Breast epithelium (tissue), 3 donors: Measurements from ENCODE around the gene NCKAP5.

Experiments
- POLR2A ChIP-seq: fragments of 450-650 bp; IDR thresholded peaks from one replicate; pipeline ENCODE4 v1.6.1; 2016; ENCODE audit warnings: antibody characterized with exemption, mild to moderate bottlenecking, moderate library complexity
- POLR2AphosphoS5 ChIP-seq, 3 donors: sonication (generic); formaldehyde crosslinking; IDR thresholded peaks; one replicate each; pipeline ENCODE4 v1.6.1; 2017; ENCODE audit warnings: antibody characterized with exemption in 3 of 3
- TF ChIP-seq, protein P1 (sequence below), 3 donors: fragments of 450-650 bp; IDR thresholded peaks; one replicate each; pipeline ENCODE4 v1.5.1; 2016 to 2017; ENCODE audit warnings: antibody characterized with exemption in 3 of 3, mild to moderate bottlenecking in 3 of 3, moderate library complexity in 3 of 3

DNA sequence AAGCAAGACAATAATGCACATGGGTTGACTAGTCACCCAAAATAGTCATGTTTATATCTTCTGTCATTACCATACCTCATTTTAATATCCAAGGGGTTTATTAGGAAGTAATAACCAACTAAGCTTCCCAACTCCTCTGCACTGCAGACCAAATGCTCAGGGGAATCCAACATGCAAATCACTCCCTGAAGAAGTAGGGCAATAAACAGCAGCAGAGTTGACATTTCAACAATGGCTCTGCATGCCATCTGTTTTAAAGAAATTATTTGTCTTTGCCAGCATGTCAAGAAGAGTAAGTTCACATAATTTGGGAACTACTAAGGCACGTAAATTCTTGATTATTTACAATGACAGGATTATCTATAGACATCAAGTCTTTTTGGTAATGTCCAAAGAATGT lies 813.9 kb downstream of the NCKAP5 start:
- TF ChIP-seq, protein P1, sequence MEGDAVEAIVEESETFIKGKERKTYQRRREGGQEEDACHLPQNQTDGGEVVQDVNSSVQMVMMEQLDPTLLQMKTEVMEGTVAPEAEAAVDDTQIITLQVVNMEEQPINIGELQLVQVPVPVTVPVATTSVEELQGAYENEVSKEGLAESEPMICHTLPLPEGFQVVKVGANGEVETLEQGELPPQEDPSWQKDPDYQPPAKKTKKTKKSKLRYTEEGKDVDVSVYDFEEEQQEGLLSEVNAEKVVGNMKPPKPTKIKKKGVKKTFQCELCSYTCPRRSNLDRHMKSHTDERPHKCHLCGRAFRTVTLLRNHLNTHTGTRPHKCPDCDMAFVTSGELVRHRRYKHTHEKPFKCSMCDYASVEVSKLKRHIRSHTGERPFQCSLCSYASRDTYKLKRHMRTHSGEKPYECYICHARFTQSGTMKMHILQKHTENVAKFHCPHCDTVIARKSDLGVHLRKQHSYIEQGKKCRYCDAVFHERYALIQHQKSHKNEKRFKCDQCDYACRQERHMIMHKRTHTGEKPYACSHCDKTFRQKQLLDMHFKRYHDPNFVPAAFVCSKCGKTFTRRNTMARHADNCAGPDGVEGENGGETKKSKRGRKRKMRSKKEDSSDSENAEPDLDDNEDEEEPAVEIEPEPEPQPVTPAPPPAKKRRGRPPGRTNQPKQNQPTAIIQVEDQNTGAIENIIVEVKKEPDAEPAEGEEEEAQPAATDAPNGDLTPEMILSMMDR (IDR thresholded peaks at IDR 0.05): no peak
- no peak for TF ChIP-seq POLR2A
- TF ChIP-seq POLR2AphosphoS5 (IDR thresholded peaks at IDR 0.05): no peak
